Loucy (cell line): ENCODE results near the gene MMP24.
A peak's percentile ranks its signal among the peaks of the same experiment; 100 is the strongest.

Experiments used
- H2AFZ ChIP-seq: fragments of 200-600 bp; sonication (generic); 2 replicates; pipeline ENCODE4 v1.6.0; 2016; ENCODE audit warnings: antibody characterized with exemption, mild to moderate bottlenecking, low read length, moderate library complexity
- H3F3A ChIP-seq: fragments of 200-600 bp; 2 replicates; pipeline ENCODE4 v1.6.0; 2016; ENCODE audit warnings: antibody characterized with exemption, low read depth, mild to moderate bottlenecking
- H3K27me3 ChIP-seq: fragments of 200-600 bp; sonication (generic); 2 replicates; pipeline ENCODE4 v1.6.1; 2014; ENCODE audit warnings: low read length, mild to moderate bottlenecking; ENCODE audit not compliant: insufficient read depth, poor library complexity, severe bottlenecking
- H3K36me3 ChIP-seq: fragments of 200-600 bp; sonication (generic); 2 replicates; pipeline ENCODE4 v1.6.1; 2016; ENCODE audit warnings: low read length; ENCODE audit not compliant: insufficient read depth
- H3K4me1 ChIP-seq: fragments of 200-600 bp; sonication (generic); 2 replicates; pipeline ENCODE4 v1.5.1; 2014; ENCODE audit warnings: low read length, mild to moderate bottlenecking; ENCODE audit not compliant: insufficient read depth, poor library complexity, severe bottlenecking
- H3K4me2 ChIP-seq: fragments of 200-600 bp; sonication (generic); 2 replicates; pipeline ENCODE4 v1.6.0; 2014; ENCODE audit warnings: antibody characterized with exemption, low read length, low read depth, mild to moderate bottlenecking; ENCODE audit not compliant: poor library complexity, severe bottlenecking
- H3K4me3 ChIP-seq: fragments of 200-600 bp; sonication (generic); 2 replicates; pipeline ENCODE4 v1.5.1; 2014; ENCODE audit warnings: low read length, mild to moderate bottlenecking, mixed read lengths; ENCODE audit not compliant: poor library complexity, severe bottlenecking
- H3K79me2 ChIP-seq: fragments of 200-600 bp; sonication (generic); 2 replicates; pipeline ENCODE4 v1.6.1; 2014; ENCODE audit warnings: low read length; ENCODE audit not compliant: insufficient read depth
- H3K9ac ChIP-seq: fragments of 200-600 bp; sonication (generic); 2 replicates; pipeline ENCODE4 v1.6.0; 2014; ENCODE audit warnings: mild to moderate bottlenecking, low read depth, low read length, moderate library complexity; ENCODE audit not compliant: poor library complexity, severe bottlenecking
- H3K9me2 ChIP-seq: fragments of 200-600 bp; sonication (generic); replicated peaks from 2 replicates; pipeline ENCODE4 v1.6.1; 2016; ENCODE audit warnings: low read depth, low read length, mixed read lengths
- H3K9me3 ChIP-seq: fragments of 200-600 bp; sonication (generic); 2 replicates; pipeline ENCODE4 v1.6.1; 2014; ENCODE audit warnings: mild to moderate bottlenecking, antibody characterized with exemption, low read length, low read depth; ENCODE audit not compliant: insufficient read depth
- H4K20me1 ChIP-seq: fragments of 200-600 bp; sonication (generic); 2 replicates; pipeline ENCODE4 v1.6.0; 2014; ENCODE audit warnings: antibody characterized with exemption, low read length, mild to moderate bottlenecking; ENCODE audit not compliant: insufficient read depth, poor library complexity, severe bottlenecking
- CTCF ChIP-seq: fragments of 200-600 bp; sonication (generic); conservative IDR thresholded peaks from 2 replicates; pipeline ENCODE4 v1.5.1; 2014; ENCODE audit warnings: mild to moderate bottlenecking, antibody characterized with exemption, low read length
- EZH2phosphoT487 ChIP-seq: fragments of 200-600 bp; IDR thresholded peaks from 2 replicates; pipeline ENCODE4 v1.6.1; 2018; ENCODE audit warnings: antibody characterized with exemption, mild to moderate bottlenecking, moderate library complexity, borderline replicate concordance

MMP24 gene

GRCh38 chr20:35303382-35303734 is 76.9 kb downstream of the MMP24 start:
- no peak overlapping the region for H2AFZ ChIP-seq
- H3K9me3 ChIP-seq: no peaks in the 10 kb centered on the region
- H4K20me1 ChIP-seq: no peaks in the 10 kb centered on the region
- no peak overlapping the region for H3K9ac ChIP-seq
- H3K4me3 ChIP-seq: no peak overlapping the region
- H3K9me2 ChIP-seq: no peaks in the 10 kb centered on the region
- H3K27me3 ChIP-seq: no peaks in the 10 kb centered on the region
- H3F3A ChIP-seq: no peaks in the 10 kb centered on the region
- H3K79me2 ChIP-seq: no peaks in the 10 kb centered on the region
- TF ChIP-seq CTCF (no peak), EZH2phosphoT487 (no peak)
- H3K4me2 ChIP-seq: no peak overlapping the region
- peaks cover 7% of the 10 kb centered on the region; the same call in 1 of the 2 replicates for H3K36me3 ChIP-seq
- H3K4me1 ChIP-seq: no peaks in the 10 kb centered on the region

GRCh38 chr20:35303735-35304491 is 77.4 kb downstream of the MMP24 start:
- no peak overlapping the region for H3K9ac ChIP-seq
- TF ChIP-seq EZH2phosphoT487: no peak
- peak; percentile 94 for TF ChIP-seq CTCF
- H3K4me1 ChIP-seq: no peaks in the 10 kb centered on the region
- H4K20me1 ChIP-seq: no peaks in the 10 kb centered on the region
- no peak overlapping the region for H3K4me2 ChIP-seq
- no peaks in the 10 kb centered on the region for H3K79me2 ChIP-seq
- peaks cover 7% of the 10 kb centered on the region; the same call in 1 of the 2 replicates for H3K36me3 ChIP-seq
- H3K9me2 ChIP-seq: no peaks in the 10 kb centered on the region
- no peaks in the 10 kb centered on the region for H3K27me3 ChIP-seq
- no peak overlapping the region for H3K4me3 ChIP-seq
- no peak overlapping the region; the same call in 1 of the 2 replicates for H2AFZ ChIP-seq
- no peaks in the 10 kb centered on the region for H3K9me3 ChIP-seq
- H3F3A ChIP-seq: no peaks in the 10 kb centered on the region

GRCh38 chr20:35304956-35305355 is 78.5 kb downstream of the MMP24 start:
- H3F3A ChIP-seq: no peaks in the 10 kb centered on the region
- H3K4me1 ChIP-seq: no peaks in the 10 kb centered on the region
- H2AFZ ChIP-seq: no peak overlapping the region
- H3K9me2 ChIP-seq: no peaks in the 10 kb centered on the region
- no peak overlapping the region for H3K9ac ChIP-seq
- no peak overlapping the region for H3K4me3 ChIP-seq
- no peak overlapping the region for H3K4me2 ChIP-seq
- H3K27me3 ChIP-seq: no peaks in the 10 kb centered on the region
- H3K9me3 ChIP-seq: no peaks in the 10 kb centered on the region
- H3K79me2 ChIP-seq: no peaks in the 10 kb centered on the region
- no peaks in the 10 kb centered on the region for H4K20me1 ChIP-seq
- peaks cover 7% of the 10 kb centered on the region; the same call in 1 of the 2 replicates for H3K36me3 ChIP-seq
- TF ChIP-seq EZH2phosphoT487: no peak
- TF ChIP-seq CTCF: no peak
